OCI-LY3 (cell line): Measurements from ENCODE around the gene RASIP1.

ENCODE experiments used
- CTCF ChIP-seq: fragments of 200-600, 300-600 bp; sonication (generic); IDR thresholded peaks from 2 replicates; pipeline ENCODE4 v1.5.1; 2014; ENCODE audit warnings: antibody characterized with exemption, low read length, low read depth
- EZH2phosphoT487 ChIP-seq: fragments of 200-600 bp; shearing (Covaris generic); IDR thresholded peaks from 2 replicates; pipeline ENCODE4 v1.6.1; 2018; ENCODE audit warnings: antibody characterized with exemption, mixed run types, low read depth

GRCh38 chr19:48735031-48735615 lies 5.3 kb downstream of the RASIP1 start:
- TF ChIP-seq EZH2phosphoT487 (no peak), CTCF (no peak)
